NB4 (cell line): ENCODE measurements around the gene RFX2.

Source experiments
- CTCF ChIP-seq: IDR thresholded peaks from one replicate; pipeline ENCODE4 v1.5.1; 2012; ENCODE audit warnings: low read depth, low read length
- MAX ChIP-seq: IDR thresholded peaks from 2 replicates; pipeline ENCODE4 v1.6.1; 2011; ENCODE audit warnings: low read depth, low read length
- POLR2A ChIP-seq: IDR thresholded peaks from 2 replicates; pipeline ENCODE4 v1.6.1; 2011; ENCODE audit warnings: mild to moderate bottlenecking; ENCODE audit not compliant: insufficient read length; ENCODE audit errors: extremely low read depth

DNA sequence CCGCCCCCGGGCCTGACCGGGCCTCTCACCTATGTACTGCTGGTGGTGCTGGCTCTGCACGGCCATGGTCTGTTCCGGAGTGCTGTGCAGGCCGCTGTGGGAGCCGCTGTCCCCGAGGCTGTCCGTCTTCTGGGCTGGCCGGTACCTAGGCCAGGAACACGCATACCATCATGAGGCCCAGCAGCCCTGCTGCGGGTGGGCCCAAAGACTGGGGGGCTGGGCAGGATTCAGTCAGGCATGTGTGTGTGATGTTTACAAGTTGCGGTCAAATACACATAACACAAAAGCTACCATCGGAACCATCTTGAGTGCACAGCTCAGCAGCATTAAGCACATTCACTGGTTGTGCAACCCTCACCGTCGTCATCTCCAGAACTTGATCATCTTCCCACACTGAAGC lies 100.2 kb downstream of the RFX2 start:
- TF ChIP-seq POLR2A (no peak), CTCF (no peak), MAX (no peak)
